Endothelial cell of umbilical vein (primary cell): ENCODE data around the gene CNOT1. TPM values are rescaled to one million over a fixed set of nuclear protein-coding genes. Genes with fewer than 3 reads are reported as not detected.

ENCODE experiments used
- BruUV-seq: library from RNA; stranded (reverse); fragments of 400-500 nt; replicated peaks from 2 replicates; lab custom pipeline; 2021; lab: Mats Ljungman, UMichigan
- CTCF ChIA-PET: fragments of 300-600, 350-600 bp; sonication (Branson Sonifier 250); formaldehyde crosslinking; loops from one replicate; lab custom pipeline; 2021; ENCODE audit warnings: antibody characterized with exemption, inconsistent platforms; lab: Charles Lee
- POLR2A ChIA-PET: fragments of 300-600, 350-600 bp; sonication (Branson Sonifier 250); formaldehyde crosslinking; loops from one replicate; lab custom pipeline; 2021; ENCODE audit warnings: antibody characterized with exemption, inconsistent platforms; lab: Charles Lee
- DNase-seq: peaks from one replicate; pipeline ENCODE4 v3.0.0-alpha.2; 2011; ENCODE audit warnings: low read depth, low spot score
- FAIRE-seq: peaks from 2 replicates; lab custom pipeline; 2011; peaks lifted over from hg19 to GRCh38; lab: Jason Lieb, UNC
- H2AFZ ChIP-seq: 2 replicates; pipeline ENCODE4 v1.6.0; 2012; ENCODE audit warnings: low read depth, low read length, control low read depth, inconsistent platforms
- H3K27ac ChIP-seq: 2 replicates; pipeline ENCODE4 v1.5.1; 2011; ENCODE audit warnings: low read depth, mild to moderate bottlenecking, control low read depth, low read length, moderate library complexity; ENCODE audit not compliant: insufficient read depth
- H3K27me3 ChIP-seq, 2 experiments: 2 replicates each; pipeline versions ENCODE4 v1.6.0 to v1.6.1; 2011; ENCODE audit warnings: low read length in 2 of 2, mixed read lengths in 1 of 2; ENCODE audit not compliant: control insufficient read depth in 2 of 2, insufficient read depth in 2 of 2
- H3K36me3 ChIP-seq, 2 experiments: 2 replicates in 1 of 2; 3 replicates in 1 of 2; pipeline ENCODE4 v1.5.1; 2011; ENCODE audit warnings: low read length in 2 of 2, mild to moderate bottlenecking in 1 of 2, moderate library complexity in 1 of 2; ENCODE audit not compliant: control insufficient read depth in 2 of 2, insufficient read depth in 2 of 2; ENCODE audit errors: extremely low read depth in 1 of 2
- H3K4me1 ChIP-seq: 3 replicates; pipeline ENCODE4 v1.5.1; 2011; ENCODE audit warnings: mild to moderate bottlenecking, low read length; ENCODE audit not compliant: control insufficient read depth, insufficient read depth; ENCODE audit errors: extremely low read depth
- H3K4me2 ChIP-seq: 2 replicates; pipeline ENCODE4 v1.6.1; 2011; ENCODE audit warnings: low read length, control low read depth, mixed read lengths; ENCODE audit not compliant: insufficient read depth
- H3K4me3 ChIP-seq, 3 experiments: fragments of 200-600 bp in 1 of 3; sonication (generic), shearing (Covaris generic) in 1 of 3; replicated peaks in 1 of 3; 2 replicates each; pipeline ENCODE4 v1.5.1; 2011 to 2016; ENCODE audit warnings: control low read depth in 3 of 3, low read length in 3 of 3, mild to moderate bottlenecking in 2 of 3, inconsistent platforms in 1 of 3, low read depth in 1 of 3, moderate library complexity in 1 of 3; ENCODE audit not compliant: insufficient read depth in 1 of 3
- H3K79me2 ChIP-seq: 2 replicates; pipeline ENCODE4 v1.6.0; 2012; ENCODE audit warnings: low read length, inconsistent platforms; ENCODE audit not compliant: control insufficient read depth, insufficient read depth
- H3K9ac ChIP-seq: replicated peaks from 2 replicates; pipeline ENCODE3; 2011; ENCODE audit warnings: low read length, control low read depth; ENCODE audit not compliant: insufficient read depth; ENCODE audit errors: extremely low read depth
- H3K9me1 ChIP-seq: replicated peaks from 3 replicates; pipeline ENCODE4 v1.6.0; 2011; ENCODE audit warnings: mild to moderate bottlenecking, low read length; ENCODE audit not compliant: control insufficient read depth, insufficient read depth; ENCODE audit errors: extremely low read depth
- H3K9me3 ChIP-seq: replicated peaks from 2 replicates; pipeline ENCODE4 v1.5.1; 2012; ENCODE audit warnings: low read length, inconsistent platforms; ENCODE audit not compliant: control insufficient read depth, insufficient read depth
- H4K20me1 ChIP-seq: replicated peaks from 2 replicates; pipeline ENCODE3; 2011; ENCODE audit warnings: mild to moderate bottlenecking, low read length; ENCODE audit not compliant: control insufficient read depth, insufficient read depth; ENCODE audit errors: extremely low read depth
- CTCF ChIP-seq, 2 donors: IDR thresholded peaks; 1 replicate in 1 of 2; 2 replicates in 1 of 2; pipeline ENCODE4 v1.5.1; 2011; ENCODE audit warnings: low read length in 2 of 2, mild to moderate bottlenecking in 2 of 2, moderate library complexity in 2 of 2, control low read depth in 1 of 2, inconsistent platforms in 1 of 2, low read depth in 1 of 2; ENCODE audit not compliant: insufficient read depth in 1 of 2; ENCODE audit errors: extremely low read depth in 1 of 2
- EZH2 ChIP-seq: IDR thresholded peaks from 2 replicates; pipeline ENCODE4 v1.6.1; 2012; ENCODE audit warnings: borderline replicate concordance, low read depth, mild to moderate bottlenecking, moderate library complexity, low read length, inconsistent platforms; ENCODE audit not compliant: severe bottlenecking
- FOS ChIP-seq: IDR thresholded peaks from 2 replicates; pipeline ENCODE4 v1.6.1; 2011; ENCODE audit warnings: mild to moderate bottlenecking, low read length, moderate library complexity, borderline replicate concordance; ENCODE audit not compliant: insufficient read depth
- GATA2 ChIP-seq: IDR thresholded peaks from 2 replicates; pipeline ENCODE4 v1.7.0; 2011; ENCODE audit warnings: low read depth, mild to moderate bottlenecking, moderate library complexity, mixed read lengths, low read length; ENCODE audit not compliant: insufficient read length, insufficient read depth
- JUN ChIP-seq: IDR thresholded peaks from 2 replicates; pipeline ENCODE4 v1.6.1; 2011; ENCODE audit warnings: borderline replicate concordance, low read depth; ENCODE audit not compliant: insufficient read length, insufficient read depth
- MAX ChIP-seq: IDR thresholded peaks from 2 replicates; pipeline ENCODE4 v1.6.1; 2011; ENCODE audit not compliant: insufficient read depth, insufficient read length
- dilution Hi-C: fragments of 300-500 bp; cut with MboI; formaldehyde crosslinking; loops from one replicate; pipeline ENCODE4 v1.15.0; 2019; ENCODE audit warnings: low sequenced_read_pairs; ENCODE audit not compliant: extremely low pct_ligation_motif_present
- intact Hi-C: fragments of 100-400 bp; cut with micrococcal nuclease; formaldehyde crosslinking; loops from one replicate; pipeline ENCODE4 v1.10.0; 2022
- polyA plus RNA-seq, 4 experiments: library from polyadenylated mRNA; depleted of rRNA in 3 of 4; stranded (reverse) in 3 of 4; unstranded in 1 of 4; fragments of >200 nt; gene quantifications; 2 replicates each; pipeline versions ENCODE4 v1.2.1 to v1.2.3, GENCODE V29; 2011 to 2012; ENCODE audit warnings: missing spikeins in 1 of 4
- total RNA-seq: library from RNA; stranded (reverse); gene quantifications from 2 replicates; pipeline ENCODE4 v1.2.3, GENCODE V29; 2021

CNOT1 gene
- total and polyA plus RNA-seq, 2 donors (not counting 3 experiments of a cell fraction or from before 2014, with no cell fraction given), result 142 to 151 TPM

GRCh38 chr16:58515871-58516767 lies 113.5 kb downstream of the CNOT1 start:
- DNase-seq, result no peak
- Histone ChIP-seq H3K4me1 (peaks cover 12% of the 10 kb centered on the region), H3K9me3 (no peaks in the 10 kb centered on the region), H3K79me2 (no peaks in the 10 kb centered on the region), H3K4me3 (peak overlapping the region; percentile 32 to 70 (median 63)), H3K27ac (peak overlapping the region; percentile 50), H4K20me1 (no peaks in the 10 kb centered on the region), H3K4me2 (peak overlapping the region; percentile 56), H3K27me3 (no peaks in the 10 kb centered on the region), H3K36me3 (peaks cover 22 to 35% of the 10 kb centered on the region in 2 experiments), H3K9ac (peak overlapping the region; percentile 59), H2AFZ (no peak overlapping the region), H3K9me1 (no peaks in the 10 kb centered on the region)
- ChIA-PET CTCF (interaction anchor here (1.0 to 3.4 kb wide), 4 partner anchors 28 to 240 kb away, joined by 3 to 13 read pairs (median 6); no protein-coding TSS in a partner anchor), POLR2A (no interaction called here)
- FAIRE-seq, result no peak
- dilution Hi-C loops (no loop called here), intact Hi-C loops (loop anchor here (5.0 kb wide), 1 partner anchor 111 kb away; the partner anchor contains the start of gene CNOT1)
- BruUV-seq, result no TSS peak
- TF ChIP-seq EZH2 (no peak), JUN (no peak), MAX (no peak), GATA2 (no peak), FOS (no peak), CTCF (IDR thresholded peaks at IDR 0.05; ENCODE audit: extremely low read depth in 1 of 2, insufficient read depth in 1 of 2, low read depth in 1 of 2, low read length in 2 of 2) (no peak)
